ENCODE measurements around the gene ABCB4.

DNA sequence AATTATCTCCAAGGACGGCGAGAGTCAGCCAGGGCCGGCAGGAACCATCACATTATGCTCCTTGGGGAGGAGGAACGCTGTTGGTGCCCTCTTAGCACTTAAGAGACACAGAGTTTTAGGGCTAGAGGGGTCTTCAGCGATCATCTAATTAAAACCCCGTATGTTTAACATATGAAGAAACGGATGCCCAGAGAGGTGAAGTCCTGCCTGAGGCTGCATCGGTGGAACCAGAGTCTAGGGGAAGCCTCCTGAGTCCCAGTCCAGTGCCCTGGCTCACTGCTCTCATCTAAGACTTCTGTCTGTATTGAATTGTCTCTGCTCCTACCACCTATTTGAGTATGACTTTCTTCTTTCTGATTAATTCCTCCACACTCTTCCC, 688 bp upstream of the ABCB4 start:
- TF ChIP-seq, protein P1, sequence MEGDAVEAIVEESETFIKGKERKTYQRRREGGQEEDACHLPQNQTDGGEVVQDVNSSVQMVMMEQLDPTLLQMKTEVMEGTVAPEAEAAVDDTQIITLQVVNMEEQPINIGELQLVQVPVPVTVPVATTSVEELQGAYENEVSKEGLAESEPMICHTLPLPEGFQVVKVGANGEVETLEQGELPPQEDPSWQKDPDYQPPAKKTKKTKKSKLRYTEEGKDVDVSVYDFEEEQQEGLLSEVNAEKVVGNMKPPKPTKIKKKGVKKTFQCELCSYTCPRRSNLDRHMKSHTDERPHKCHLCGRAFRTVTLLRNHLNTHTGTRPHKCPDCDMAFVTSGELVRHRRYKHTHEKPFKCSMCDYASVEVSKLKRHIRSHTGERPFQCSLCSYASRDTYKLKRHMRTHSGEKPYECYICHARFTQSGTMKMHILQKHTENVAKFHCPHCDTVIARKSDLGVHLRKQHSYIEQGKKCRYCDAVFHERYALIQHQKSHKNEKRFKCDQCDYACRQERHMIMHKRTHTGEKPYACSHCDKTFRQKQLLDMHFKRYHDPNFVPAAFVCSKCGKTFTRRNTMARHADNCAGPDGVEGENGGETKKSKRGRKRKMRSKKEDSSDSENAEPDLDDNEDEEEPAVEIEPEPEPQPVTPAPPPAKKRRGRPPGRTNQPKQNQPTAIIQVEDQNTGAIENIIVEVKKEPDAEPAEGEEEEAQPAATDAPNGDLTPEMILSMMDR (IDR thresholded peaks at IDR 0.05), result no peak
- TF ChIP-seq EZH2phosphoT487 (IDR thresholded peaks at IDR 0.05), result no peak
